Measurements from ENCODE around the gene RAB25. TPM values are rescaled to one million over a fixed set of nuclear protein-coding genes. Genes with fewer than 3 reads are reported as not detected.

The RAB25 gene
- total and polyA plus RNA-seq, 2 of the 13 experiments (the other 11 are each of a cell fraction or from before 2014, with no cell fraction given), result 0.20 to 0.22 TPM

GRCh38 chr1:156114919-156115513, 54.1 kb downstream of the RAB25 start (continued):
- TF ChIP-seq ZMAT5 (CRISPR knock-in tag; IDR thresholded peaks at IDR 0.05; ENCODE audit: borderline replicate concordance, low read depth) (no peak; the same call in 1 of the 2 replicates), ZNF431 (CRISPR knock-in tag; IDR thresholded peaks at IDR 0.05; ENCODE audit: borderline replicate concordance, low read depth) (no peak), ZNF260 (CRISPR knock-in tag; IDR thresholded peaks at IDR 0.05; ENCODE audit: borderline replicate concordance, low read depth) (no peak), ZNF3 (CRISPR knock-in tag; IDR thresholded peaks at IDR 0.05) (peak; percentile 20; the same call in 1 of the 2 replicates), ZBED4 (CRISPR knock-in tag; IDR thresholded peaks at IDR 0.05; ENCODE audit: borderline replicate concordance) (no peak), MXI1 (IDR thresholded peaks at IDR 0.05; ENCODE audit: borderline replicate concordance, low read depth, low read length) (peak; percentile 2; the same call in 1 of the 3 replicates), ATF1 (CRISPR knock-in tag; IDR thresholded peaks at IDR 0.05) (no peak), RXRB (CRISPR knock-in tag; IDR thresholded peaks at IDR 0.05; ENCODE audit: borderline replicate concordance) (no peak), PREB (CRISPR knock-in tag; IDR thresholded peaks at IDR 0.05) (no peak), ZSCAN21 (CRISPR knock-in tag; IDR thresholded peaks at IDR 0.05; ENCODE audit: borderline replicate concordance) (peak; percentile 10; the same call in 1 of the 2 replicates), CERS6 (CRISPR knock-in tag; IDR thresholded peaks at IDR 0.05) (no peak), ZSCAN9 (CRISPR knock-in tag; IDR thresholded peaks at IDR 0.05; ENCODE audit: borderline replicate concordance) (no peak), ATF6 (CRISPR knock-in tag; conservative IDR thresholded peaks at IDR 0.05) (no peak), ZNF296 (CRISPR knock-in tag; conservative IDR thresholded peaks at IDR 0.05) (no peak), ZNF816 (CRISPR knock-in tag; IDR thresholded peaks at IDR 0.05; ENCODE audit: borderline replicate concordance) (no peak), ZNF124 (CRISPR knock-in tag; IDR thresholded peaks at IDR 0.05) (no peak; the same call in 1 of the 2 replicates), HNF1B (CRISPR knock-in tag; IDR thresholded peaks at IDR 0.05) (0 out of 2 replicates have a peak, but pooled peaks have one; percentile 13), FOXC1 (CRISPR knock-in tag; IDR thresholded peaks at IDR 0.05; ENCODE audit: borderline replicate concordance) (peak; percentile 29; the same call in 1 of the 2 replicates)
